ENCODE results near the gene DHRS3.

DHRS3 gene

DNA sequence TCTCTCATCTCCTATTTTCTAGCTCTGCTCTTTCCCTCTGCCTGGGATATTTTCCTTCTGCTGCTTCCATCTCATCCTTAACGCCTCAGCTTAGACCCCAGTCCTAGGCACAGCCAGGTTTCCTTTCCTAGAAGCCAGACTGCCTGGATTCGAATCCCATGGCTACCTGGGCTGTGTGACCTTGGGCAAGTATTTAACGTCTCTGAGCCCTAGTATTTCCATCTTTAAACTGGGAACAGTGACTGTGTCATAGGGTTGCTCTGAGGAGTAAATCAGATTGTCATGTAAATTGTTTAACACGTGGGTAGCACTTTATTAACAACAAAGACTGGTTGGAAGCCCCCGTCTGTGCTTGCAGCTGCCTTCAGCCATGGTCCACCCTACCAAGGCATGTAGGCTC, 18.4 kb downstream of the DHRS3 start:
- Histone ChIP-seq H3K27ac (ENCODE audit: low read depth, low read length) (no peak overlapping the region), H3F3A (ENCODE audit: insufficient read depth) (no peaks in the 10 kb centered on the region), H2AFZ (ENCODE audit: low read depth, low read length, severe bottlenecking) (no peak overlapping the region), H3K9me2 (replicated peaks; ENCODE audit: insufficient read depth, low read length) (no peaks in the 10 kb centered on the region), H3K9me3 (ENCODE audit: insufficient read depth, low read length) (no peaks in the 10 kb centered on the region), H3K4me3 (ENCODE audit: insufficient read depth, low read length, poor library complexity, severe bottlenecking) (no peak overlapping the region), H3K79me2 (ENCODE audit: insufficient read depth, low read length) (no peaks in the 10 kb centered on the region), H3K4me2 (ENCODE audit: low read depth, low read length, poor library complexity, severe bottlenecking) (no peak overlapping the region), H4K20me1 (ENCODE audit: low read depth, low read length) (no peaks in the 10 kb centered on the region), H3K9ac (ENCODE audit: low read length) (no peak overlapping the region), H3K36me3 (ENCODE audit: low read length) (no peaks in the 10 kb centered on the region), H3K27me3 (ENCODE audit: low read length) (no peaks in the 10 kb centered on the region)
- TF ChIP-seq, protein P1, sequence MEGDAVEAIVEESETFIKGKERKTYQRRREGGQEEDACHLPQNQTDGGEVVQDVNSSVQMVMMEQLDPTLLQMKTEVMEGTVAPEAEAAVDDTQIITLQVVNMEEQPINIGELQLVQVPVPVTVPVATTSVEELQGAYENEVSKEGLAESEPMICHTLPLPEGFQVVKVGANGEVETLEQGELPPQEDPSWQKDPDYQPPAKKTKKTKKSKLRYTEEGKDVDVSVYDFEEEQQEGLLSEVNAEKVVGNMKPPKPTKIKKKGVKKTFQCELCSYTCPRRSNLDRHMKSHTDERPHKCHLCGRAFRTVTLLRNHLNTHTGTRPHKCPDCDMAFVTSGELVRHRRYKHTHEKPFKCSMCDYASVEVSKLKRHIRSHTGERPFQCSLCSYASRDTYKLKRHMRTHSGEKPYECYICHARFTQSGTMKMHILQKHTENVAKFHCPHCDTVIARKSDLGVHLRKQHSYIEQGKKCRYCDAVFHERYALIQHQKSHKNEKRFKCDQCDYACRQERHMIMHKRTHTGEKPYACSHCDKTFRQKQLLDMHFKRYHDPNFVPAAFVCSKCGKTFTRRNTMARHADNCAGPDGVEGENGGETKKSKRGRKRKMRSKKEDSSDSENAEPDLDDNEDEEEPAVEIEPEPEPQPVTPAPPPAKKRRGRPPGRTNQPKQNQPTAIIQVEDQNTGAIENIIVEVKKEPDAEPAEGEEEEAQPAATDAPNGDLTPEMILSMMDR (IDR thresholded peaks at IDR 0.05; ENCODE audit: insufficient read depth, low read length, poor library complexity, severe bottlenecking) = no peak
- TF ChIP-seq EZH2phosphoT487 (conservative IDR thresholded peaks at IDR 0.05; ENCODE audit: low read length) = no peak

DNA sequence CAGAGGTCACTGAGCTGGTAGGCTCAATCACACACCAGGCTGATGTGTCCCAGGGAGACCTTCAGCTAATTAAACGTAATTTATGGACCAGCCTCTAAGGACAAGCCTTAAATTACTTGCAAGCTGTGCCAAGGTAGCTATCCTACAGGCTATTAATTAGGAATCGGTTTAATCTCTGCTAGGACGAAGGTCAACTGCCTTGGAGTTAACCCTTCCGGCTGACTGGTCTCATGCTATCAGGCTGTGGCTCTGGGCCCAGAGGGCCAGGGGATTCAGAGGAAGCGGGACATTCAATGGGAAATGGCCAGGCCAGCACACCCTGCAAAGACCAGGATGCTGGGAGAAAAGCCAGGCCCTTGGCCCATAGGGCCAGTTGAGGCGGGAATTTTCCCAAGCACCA, 19.0 kb downstream of the DHRS3 start:
- Histone ChIP-seq H2AFZ (ENCODE audit: low read depth, low read length, severe bottlenecking) (no peak overlapping the region), H3F3A (ENCODE audit: insufficient read depth) (no peaks in the 10 kb centered on the region), H3K27ac (ENCODE audit: low read depth, low read length) (no peak overlapping the region), H4K20me1 (ENCODE audit: low read depth, low read length) (no peaks in the 10 kb centered on the region), H3K4me3 (ENCODE audit: insufficient read depth, low read length, poor library complexity, severe bottlenecking) (no peak overlapping the region), H3K9me3 (ENCODE audit: insufficient read depth, low read length) (no peaks in the 10 kb centered on the region), H3K4me2 (ENCODE audit: low read depth, low read length, poor library complexity, severe bottlenecking) (no peak overlapping the region), H3K9me2 (replicated peaks; ENCODE audit: insufficient read depth, low read length) (no peaks in the 10 kb centered on the region), H3K9ac (ENCODE audit: low read length) (no peak overlapping the region), H3K27me3 (ENCODE audit: low read length) (no peaks in the 10 kb centered on the region), H3K79me2 (ENCODE audit: insufficient read depth, low read length) (no peaks in the 10 kb centered on the region), H3K36me3 (ENCODE audit: low read length) (no peaks in the 10 kb centered on the region)
- TF ChIP-seq EZH2phosphoT487 (conservative IDR thresholded peaks at IDR 0.05; ENCODE audit: low read length) = no peak
- TF ChIP-seq, protein P1 (IDR thresholded peaks at IDR 0.05; ENCODE audit: insufficient read depth, low read length, poor library complexity, severe bottlenecking) = no peak

DNA sequence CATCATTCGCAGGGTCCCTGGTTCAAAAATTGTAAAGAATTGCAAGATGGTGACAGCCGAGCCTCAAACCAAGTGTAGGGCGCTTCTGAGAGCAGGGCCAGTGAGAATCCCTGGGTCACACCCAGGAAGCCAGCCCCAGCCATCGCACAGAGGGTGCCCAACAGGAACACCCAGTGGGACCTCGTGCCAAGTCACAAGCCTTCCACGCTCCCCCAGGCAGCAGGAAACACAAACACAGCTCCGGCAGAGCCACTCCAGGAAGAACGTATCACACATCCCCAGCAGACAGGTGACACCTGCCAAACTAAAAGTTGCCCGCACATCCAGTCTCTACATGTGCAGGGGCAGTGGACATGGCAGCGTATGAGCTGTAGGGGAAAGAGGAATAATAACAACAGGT, 20.2 kb downstream of the DHRS3 start:
- no peak for TF ChIP-seq EZH2phosphoT487 (conservative IDR thresholded peaks at IDR 0.05; ENCODE audit: low read length)
- TF ChIP-seq, protein P1 (IDR thresholded peaks at IDR 0.05; ENCODE audit: insufficient read depth, low read length, poor library complexity, severe bottlenecking) = no peak
- no peaks in the 10 kb centered on the region for H3K36me3 ChIP-seq (ENCODE audit: low read length)
- H3F3A ChIP-seq (ENCODE audit: insufficient read depth) = no peaks in the 10 kb centered on the region
- no peaks in the 10 kb centered on the region for H3K9me2 ChIP-seq (replicated peaks; ENCODE audit: insufficient read depth, low read length)
- no peaks in the 10 kb centered on the region for H3K9me3 ChIP-seq (ENCODE audit: insufficient read depth, low read length)
- no peak overlapping the region for H3K4me3 ChIP-seq (ENCODE audit: insufficient read depth, low read length, poor library complexity, severe bottlenecking)
- no peak overlapping the region for H3K27ac ChIP-seq (ENCODE audit: low read depth, low read length)
- no peaks in the 10 kb centered on the region for H3K27me3 ChIP-seq (ENCODE audit: low read length)
- no peak overlapping the region for H2AFZ ChIP-seq (ENCODE audit: low read depth, low read length, severe bottlenecking)
- no peaks in the 10 kb centered on the region for H4K20me1 ChIP-seq (ENCODE audit: low read depth, low read length)
- no peaks in the 10 kb centered on the region for H3K79me2 ChIP-seq (ENCODE audit: insufficient read depth, low read length)
- H3K4me2 ChIP-seq (ENCODE audit: low read depth, low read length, poor library complexity, severe bottlenecking) = no peak overlapping the region
- no peak overlapping the region for H3K9ac ChIP-seq (ENCODE audit: low read length)
